Heart right ventricle (tissue), 16 donors: ENCODE results near the gene SDC1. TPM values are rescaled to one million over a fixed set of nuclear protein-coding genes. Genes with fewer than 3 reads are reported as not detected.

Source experiments
- ATAC-seq, 8 donors: fragments of 200-7000 bp; cut with Tn5 transposase; one replicate each; pipeline ENCODE4 v1.9.1; 2020; ENCODE audit warnings: mild to moderate bottlenecking in 8 of 8, moderate library complexity in 8 of 8, moderate number of reproducible peaks in 1 of 8
- DNase-seq, 2 donors: peaks; one replicate each; pipeline ENCODE4 v3.0.0-alpha.2; 2020
- H3K27ac ChIP-seq, 10 donors: fragments of 200-600 bp; sonication (generic) in 2 of 10; one replicate each; pipeline versions ENCODE4 v1.5.0 to v1.8.0; 2020 to 2022; ENCODE audit warnings: mild to moderate bottlenecking in 3 of 10
- H3K27me3 ChIP-seq, 7 donors: fragments of 200-600 bp; one replicate each; pipeline ENCODE4 v1.8.0; 2021 to 2022; ENCODE audit warnings: mild to moderate bottlenecking in 2 of 7
- H3K36me3 ChIP-seq, 9 donors: fragments of 200-600 bp; sonication (generic) in 1 of 9; one replicate each; pipeline versions ENCODE4 v1.5.0 to v1.8.0; 2020 to 2022; ENCODE audit warnings: mild to moderate bottlenecking in 2 of 9
- H3K4me1 ChIP-seq, 9 donors: fragments of 200-600 bp; sonication (generic) in 1 of 9; one replicate each; pipeline versions ENCODE4 v1.5.0 to v1.8.0; 2020 to 2022; ENCODE audit warnings: mild to moderate bottlenecking in 4 of 9
- H3K4me3 ChIP-seq, 10 donors: fragments of 200-600 bp; sonication (generic) in 2 of 10; one replicate each; pipeline versions ENCODE4 v1.5.0 to v1.8.0; 2020 to 2022; ENCODE audit warnings: mild to moderate bottlenecking in 7 of 10, moderate library complexity in 2 of 10
- H3K9me3 ChIP-seq, 11 donors: fragments of 200-600 bp in 10 of 11; sonication (generic) in 2 of 11; one replicate each; pipeline versions ENCODE4 v1.5.0 to v1.8.0; 2013 to 2022; ENCODE audit warnings: mild to moderate bottlenecking in 2 of 11, control low read depth in 1 of 11, moderate library complexity in 1 of 11
- CTCF ChIP-seq, 9 donors: fragments of 200-600 bp; sonication (generic) in 2 of 9; IDR thresholded peaks; one replicate each; pipeline versions ENCODE4 v1.5.0 to v1.8.0; 2021 to 2022; ENCODE audit warnings: antibody characterized with exemption in 9 of 9, mild to moderate bottlenecking in 5 of 9, moderate library complexity in 1 of 9
- WGBS, 2 donors: extraction: QIAGEN DNeasy Blood & Tissue Kit; methylation state at CpG; one replicate each; pipeline ENCODE4 v1.1.7; 2013; ENCODE audit warnings: inconsistent platforms in 1 of 2; 5-methylcytosine and 5-hydroxymethylcytosine counted together
- intact Hi-C, 10 donors: fragments of 100-400 bp; cut with DNase I; formaldehyde crosslinking; loops; one replicate each; pipeline versions ENCODE4 v1.11.1 to v1.14.2; 2022
- polyA plus RNA-seq, 2 donors: library from polyadenylated mRNA; stranded (reverse); fragments of 200-250 nt; gene quantifications; one replicate each; pipeline ENCODE4 v1.2.3, GENCODE V29; 2013
- total RNA-seq, 10 donors: library from RNA; stranded (reverse); fragmentation: NEBNext Ultra II Directional in 3 of 10; extraction: Animal tissue kit (Norgen Biotek cat#: 25700) in 3 of 10; gene quantifications; one replicate each; pipeline versions ENCODE4 v1.2.1 to v1.2.4, GENCODE V29; 2021 to 2023
- donor health status: Arrhythmogenic right ventricular cardiomyopathy.
- donor health status: ischemic (EF 13 %, LVEDD 7.1; RV severe dilation, severe dysfunction).
- donor health status: healthy with polysubstance abuse.
- donor health status: DM: no; HTN: yes; CAD: no.
- donor health status: DM: no; HTN: no; CAD: no.
- donor health status: ischemic (EF 25% LVEDD 6.9; RV normal size, moderate dysfunction).
- donor health status: ischemic (EF 25% LVEDD 5.7; RV mildly dilated, moderate dysfunction).
- donor health status: healthy.
- donor health status: DM: yes; HTN: yes; CAD: no.
- donor health status: Ischemic cardiomyopathy.
- donor health status: ischemic (EF 35%, LVEDD 5.7; RV mildly dilated, moderate dysfunction).
- donor health status: nonischemic (EF 11% LVEDD 7.7; RV severe dilation, severe dysfunction).
- donor health status: DM: yes; HTN: yes; CAD: no.
- donor health status: PGD.
- donor health status: ischemic (EF 29% LVEDD 5.4; RV normal size, mild dysfunction).
- donor health status: nonischemic (EF 23%, LVEDD 6.1; RV moderate dilation, normal function).

SDC1 gene
- total and polyA plus RNA-seq, 12 donors = 0.27 to 2.1 (median 0.33) TPM; not detected in 2

GRCh38 chr2:20169796-20170703 is 54.9 kb downstream of the SDC1 start:
- Histone ChIP-seq H3K27me3 (peaks cover 0 to 4% (median 0%) of the 10 kb centered on the region in 7 donors), H3K27ac (no peak overlapping the region), H3K36me3 (no peaks in the 10 kb centered on the region), H3K4me3 (no peak overlapping the region), H3K4me1 (no peaks in the 10 kb centered on the region), H3K9me3 (no peaks in the 10 kb centered on the region)
- 76 to 81% methylated on average over 16 of the region's 16 CpGs for WGBS, 2 donors
- TF ChIP-seq CTCF (IDR thresholded peaks at IDR 0.05) = no peak
- intact Hi-C loops = no loop called here
- DNase-seq (no peak), ATAC-seq (no peak)

- TF ChIP-seq CTCF (IDR thresholded peaks at IDR 0.05) = no peak
Measured at GRCh38 chr2:20168727-20169696, 55.9 kb downstream of the SDC1 start.

GRCh38 chr2:20168048-20168726 is 56.7 kb downstream of the SDC1 start:
- Histone ChIP-seq H3K27ac (no peak overlapping the region), H3K9me3 (no peaks in the 10 kb centered on the region), H3K4me1 (no peaks in the 10 kb centered on the region), H3K36me3 (no peaks in the 10 kb centered on the region), H3K4me3 (no peak overlapping the region), H3K27me3 (peaks cover 0 to 4% (median 0%) of the 10 kb centered on the region in 7 donors)
- intact Hi-C loops = no loop called here
- no peak for TF ChIP-seq CTCF (IDR thresholded peaks at IDR 0.05)
- WGBS, 2 donors = 87% methylated on average over 17 of the region's 17 CpGs
- DNase-seq (no peak), ATAC-seq (no peak)

More at GRCh38 chr2:20168727-20169696, 55.9 kb downstream of the SDC1 start:
- ATAC-seq (no peak), DNase-seq (no peak)
- intact Hi-C loops = no loop called here
- Histone ChIP-seq H3K36me3 (no peaks in the 10 kb centered on the region), H3K4me1 (no peaks in the 10 kb centered on the region), H3K27ac (no peak overlapping the region), H3K4me3 (no peak overlapping the region), H3K9me3 (no peaks in the 10 kb centered on the region), H3K27me3 (peaks cover 0 to 4% (median 0%) of the 10 kb centered on the region in 7 donors)
- 86 to 87% methylated on average over 26 of the region's 26 CpGs for WGBS, 2 donors

GRCh38 chr2:20167356-20167755 is 57.6 kb downstream of the SDC1 start:
- Histone ChIP-seq H3K4me1 (no peaks in the 10 kb centered on the region), H3K4me3 (no peak overlapping the region), H3K27ac (no peak overlapping the region), H3K36me3 (no peaks in the 10 kb centered on the region), H3K27me3 (peaks cover 0 to 4% (median 0%) of the 10 kb centered on the region in 7 donors), H3K9me3 (no peaks in the 10 kb centered on the region)
- intact Hi-C loops = no loop called here
- no peak for DNase-seq
- ATAC-seq = no peak
- 68 to 69% methylated on average over 4 of the region's 4 CpGs for WGBS, 2 donors
- TF ChIP-seq CTCF (IDR thresholded peaks at IDR 0.05) = no peak
